ENCODE results near the gene BRD9.

The BRD9 gene

DNA sequence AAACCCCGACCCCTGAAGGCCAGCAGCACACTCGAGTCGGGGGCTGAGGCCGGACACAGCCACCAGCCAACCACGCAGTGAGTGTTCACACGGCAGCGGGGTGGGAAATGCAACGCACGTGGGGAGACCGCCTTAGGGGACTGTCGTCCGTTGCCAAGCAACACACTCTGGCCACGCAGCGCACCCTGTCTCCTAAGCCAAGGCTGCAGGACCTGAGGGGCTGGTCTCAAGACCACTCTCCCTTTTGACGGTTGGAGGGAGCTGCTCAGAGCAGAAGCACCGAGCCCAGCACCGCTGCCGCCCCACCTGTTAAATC, 7.5 kb downstream of the BRD9 start:
- Histone ChIP-seq H3K27me3 (ENCODE audit: insufficient read depth, poor library complexity, severe bottlenecking) (no peaks in the 10 kb centered on the region), H3K4me3 (replicated peaks; ENCODE audit: insufficient read depth, low read length) (no peak overlapping the region), H3K27ac (replicated peaks) (no peak overlapping the region)
- no peak for DNase-seq (ENCODE audit: low read depth in 1 of 2, low spot score in 1 of 2)
- TF ChIP-seq, protein P1, sequence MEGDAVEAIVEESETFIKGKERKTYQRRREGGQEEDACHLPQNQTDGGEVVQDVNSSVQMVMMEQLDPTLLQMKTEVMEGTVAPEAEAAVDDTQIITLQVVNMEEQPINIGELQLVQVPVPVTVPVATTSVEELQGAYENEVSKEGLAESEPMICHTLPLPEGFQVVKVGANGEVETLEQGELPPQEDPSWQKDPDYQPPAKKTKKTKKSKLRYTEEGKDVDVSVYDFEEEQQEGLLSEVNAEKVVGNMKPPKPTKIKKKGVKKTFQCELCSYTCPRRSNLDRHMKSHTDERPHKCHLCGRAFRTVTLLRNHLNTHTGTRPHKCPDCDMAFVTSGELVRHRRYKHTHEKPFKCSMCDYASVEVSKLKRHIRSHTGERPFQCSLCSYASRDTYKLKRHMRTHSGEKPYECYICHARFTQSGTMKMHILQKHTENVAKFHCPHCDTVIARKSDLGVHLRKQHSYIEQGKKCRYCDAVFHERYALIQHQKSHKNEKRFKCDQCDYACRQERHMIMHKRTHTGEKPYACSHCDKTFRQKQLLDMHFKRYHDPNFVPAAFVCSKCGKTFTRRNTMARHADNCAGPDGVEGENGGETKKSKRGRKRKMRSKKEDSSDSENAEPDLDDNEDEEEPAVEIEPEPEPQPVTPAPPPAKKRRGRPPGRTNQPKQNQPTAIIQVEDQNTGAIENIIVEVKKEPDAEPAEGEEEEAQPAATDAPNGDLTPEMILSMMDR (IDR thresholded peaks at IDR 0.05; ENCODE audit: insufficient read depth, low read length): no peak
- TF ChIP-seq SPI1 (IDR thresholded peaks at IDR 0.05; ENCODE audit: borderline replicate concordance, low read depth) (no peak), GABPA (IDR thresholded peaks at IDR 0.05; ENCODE audit: low read depth) (no peak), POLR2AphosphoS5 (IDR thresholded peaks at IDR 0.05; ENCODE audit: low read depth) (no peak)
- TF ChIP-seq, protein P2, sequence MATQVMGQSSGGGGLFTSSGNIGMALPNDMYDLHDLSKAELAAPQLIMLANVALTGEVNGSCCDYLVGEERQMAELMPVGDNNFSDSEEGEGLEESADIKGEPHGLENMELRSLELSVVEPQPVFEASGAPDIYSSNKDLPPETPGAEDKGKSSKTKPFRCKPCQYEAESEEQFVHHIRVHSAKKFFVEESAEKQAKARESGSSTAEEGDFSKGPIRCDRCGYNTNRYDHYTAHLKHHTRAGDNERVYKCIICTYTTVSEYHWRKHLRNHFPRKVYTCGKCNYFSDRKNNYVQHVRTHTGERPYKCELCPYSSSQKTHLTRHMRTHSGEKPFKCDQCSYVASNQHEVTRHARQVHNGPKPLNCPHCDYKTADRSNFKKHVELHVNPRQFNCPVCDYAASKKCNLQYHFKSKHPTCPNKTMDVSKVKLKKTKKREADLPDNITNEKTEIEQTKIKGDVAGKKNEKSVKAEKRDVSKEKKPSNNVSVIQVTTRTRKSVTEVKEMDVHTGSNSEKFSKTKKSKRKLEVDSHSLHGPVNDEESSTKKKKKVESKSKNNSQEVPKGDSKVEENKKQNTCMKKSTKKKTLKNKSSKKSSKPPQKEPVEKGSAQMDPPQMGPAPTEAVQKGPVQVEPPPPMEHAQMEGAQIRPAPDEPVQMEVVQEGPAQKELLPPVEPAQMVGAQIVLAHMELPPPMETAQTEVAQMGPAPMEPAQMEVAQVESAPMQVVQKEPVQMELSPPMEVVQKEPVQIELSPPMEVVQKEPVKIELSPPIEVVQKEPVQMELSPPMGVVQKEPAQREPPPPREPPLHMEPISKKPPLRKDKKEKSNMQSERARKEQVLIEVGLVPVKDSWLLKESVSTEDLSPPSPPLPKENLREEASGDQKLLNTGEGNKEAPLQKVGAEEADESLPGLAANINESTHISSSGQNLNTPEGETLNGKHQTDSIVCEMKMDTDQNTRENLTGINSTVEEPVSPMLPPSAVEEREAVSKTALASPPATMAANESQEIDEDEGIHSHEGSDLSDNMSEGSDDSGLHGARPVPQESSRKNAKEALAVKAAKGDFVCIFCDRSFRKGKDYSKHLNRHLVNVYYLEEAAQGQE (IDR thresholded peaks at IDR 0.05; ENCODE audit: insufficient replicate concordance, low read depth): no peak

DNA sequence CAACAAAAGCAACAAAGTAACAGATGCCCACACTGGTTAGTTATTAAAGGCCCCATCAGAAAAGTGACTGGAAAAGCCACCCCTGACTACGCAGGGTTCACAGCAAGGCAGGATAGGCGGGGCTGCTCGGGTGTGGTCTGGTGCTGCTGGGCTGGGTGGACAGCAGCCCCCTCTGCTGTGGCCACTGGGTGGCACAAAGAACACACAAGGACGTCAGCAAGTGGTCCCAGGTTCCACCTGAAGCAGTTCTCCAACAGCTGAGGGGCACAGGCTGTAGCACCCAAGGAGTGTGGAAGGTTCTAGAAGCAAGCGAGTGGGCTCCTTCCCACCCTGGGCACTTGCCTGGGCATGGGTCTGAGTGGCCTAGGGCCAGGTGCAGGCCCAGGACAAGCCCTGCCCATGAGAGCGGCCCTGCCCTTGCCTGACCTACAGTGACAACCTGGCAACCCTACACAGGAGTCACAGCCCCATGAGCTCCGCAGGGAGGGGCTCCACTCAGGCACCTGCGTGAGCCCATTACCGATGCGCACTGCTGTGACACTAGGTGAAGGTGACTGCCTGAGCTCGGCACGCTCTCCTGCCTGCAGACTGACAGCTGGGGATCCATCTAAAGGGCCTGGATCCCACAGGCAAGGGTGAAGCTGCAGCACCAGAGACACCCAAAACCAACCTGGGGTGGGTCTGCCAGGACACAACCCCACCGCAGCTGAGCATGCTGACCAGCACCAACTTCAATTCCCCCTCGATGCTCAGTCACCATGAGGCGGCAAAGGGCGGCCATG, 8.1 kb downstream of the BRD9 start:
- TF ChIP-seq SPI1 (IDR thresholded peaks at IDR 0.05; ENCODE audit: borderline replicate concordance, low read depth): no peak
- no peak for TF ChIP-seq GABPA (IDR thresholded peaks at IDR 0.05; ENCODE audit: low read depth)
- Histone ChIP-seq H3K4me3 (replicated peaks; ENCODE audit: insufficient read depth, low read length) (no peak overlapping the region), H3K27ac (replicated peaks) (no peak overlapping the region), H3K27me3 (ENCODE audit: insufficient read depth, poor library complexity, severe bottlenecking) (no peaks in the 10 kb centered on the region)
- no peak for DNase-seq (ENCODE audit: low read depth in 1 of 2, low spot score in 1 of 2)

DNA sequence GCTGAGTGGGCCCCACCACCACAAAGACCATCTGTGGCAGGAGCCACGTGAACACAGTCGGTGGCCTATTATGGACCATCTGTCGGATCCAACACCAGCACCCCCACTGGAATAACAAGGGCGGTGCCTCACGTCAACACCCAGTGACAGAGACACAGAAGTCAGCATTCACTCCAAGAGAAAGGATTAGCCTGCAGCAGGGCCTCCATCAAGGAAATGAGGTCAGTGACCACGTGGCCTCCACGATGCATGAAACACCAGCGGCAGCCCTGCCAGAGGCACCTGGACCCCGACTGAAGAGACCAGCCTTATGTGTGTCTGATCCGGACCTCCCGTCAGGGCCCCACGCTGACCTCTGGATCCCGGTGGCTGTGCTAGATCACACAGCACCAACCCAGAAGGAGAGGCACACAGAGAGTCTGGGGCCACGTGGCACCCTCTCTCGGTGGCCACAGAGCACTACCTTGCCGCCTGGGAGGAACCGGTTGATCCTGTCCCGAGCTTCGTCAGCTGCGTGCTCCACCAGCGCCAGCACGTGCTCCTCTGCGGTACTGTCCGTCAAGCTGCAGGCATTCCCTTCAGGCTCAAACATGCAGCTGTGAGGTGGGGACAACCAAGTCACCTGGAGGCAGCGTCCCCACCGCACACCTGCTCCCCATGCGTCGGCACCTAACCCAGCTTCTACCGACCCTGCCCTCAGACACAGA, 9.0 kb downstream of the BRD9 start:
- Histone ChIP-seq H3K4me3 (replicated peaks; ENCODE audit: insufficient read depth, low read length) (no peak overlapping the region), H3K27ac (replicated peaks) (no peak overlapping the region), H3K27me3 (ENCODE audit: insufficient read depth, poor library complexity, severe bottlenecking) (no peaks in the 10 kb centered on the region)
- TF ChIP-seq GABPA (IDR thresholded peaks at IDR 0.05; ENCODE audit: low read depth) (no peak), SPI1 (IDR thresholded peaks at IDR 0.05; ENCODE audit: borderline replicate concordance, low read depth) (no peak), POLR2AphosphoS5 (IDR thresholded peaks at IDR 0.05; ENCODE audit: low read depth) (no peak)
- TF ChIP-seq, protein P2 (IDR thresholded peaks at IDR 0.05; ENCODE audit: insufficient replicate concordance, low read depth): no peak
- TF ChIP-seq, protein P1 (IDR thresholded peaks at IDR 0.05; ENCODE audit: insufficient read depth, low read length): no peak
- DNase-seq (ENCODE audit: low read depth in 1 of 2, low spot score in 1 of 2): no peak

All from HL-60 (cell line).